Right cardiac atrium (tissue), 5 donors: Measurements from ENCODE around the gene FAAP20. TPM values are rescaled to one million over a fixed set of nuclear protein-coding genes. Genes with fewer than 3 reads are reported as not detected.

Source experiments
- ATAC-seq, 2 donors: fragments of 200-7000 bp; cut with Tn5 transposase; one replicate each; pipeline versions ENCODE4 v1.8.0 to v1.9.1; 2020; ENCODE audit warnings: moderate library complexity in 2 of 2, mild to moderate bottlenecking in 1 of 2
- DNase-seq, 3 donors: peaks; one replicate each; pipeline ENCODE4 v3.0.0-alpha.2; 2020
- H3K27ac ChIP-seq: one replicate; pipeline ENCODE4 v1.5.1; 2013; ENCODE audit warnings: mild to moderate bottlenecking, low read length, control low read depth, moderate library complexity
- H3K27me3 ChIP-seq: one replicate; pipeline ENCODE4 v1.6.1; 2013; ENCODE audit not compliant: control insufficient read depth, insufficient read depth
- H3K4me1 ChIP-seq: one replicate; pipeline ENCODE4 v1.6.1; 2013; ENCODE audit warnings: low read length; ENCODE audit not compliant: control insufficient read depth, insufficient read depth
- H3K4me3 ChIP-seq: one replicate; pipeline ENCODE4 v1.5.1; 2013; ENCODE audit warnings: low read length, control low read depth
- H3K9me3 ChIP-seq: one replicate; pipeline ENCODE4 v1.6.1; 2013; ENCODE audit warnings: low read length; ENCODE audit not compliant: control insufficient read depth
- WGBS: extraction: QIAGEN DNeasy Blood & Tissue Kit; methylation state at CpG from one replicate; pipeline ENCODE4 v1.1.7; 2013; 5-methylcytosine and 5-hydroxymethylcytosine counted together
- intact Hi-C, 4 donors: fragments of 100-400 bp; cut with DNase I; formaldehyde crosslinking; loops; one replicate each; pipeline versions ENCODE4 v1.11.0 to v1.14.0; 2022 to 2023
- polyA plus RNA-seq: library from polyadenylated mRNA; stranded (reverse); fragments of 200-250 nt; gene quantifications from one replicate; pipeline ENCODE4 v1.2.3, GENCODE V29; 2013
- total RNA-seq, 4 donors: library from RNA; stranded (reverse); fragmentation: NEBNext Ultra II Directional; extraction: Animal tissue kit (Norgen Biotek cat#: 25700); gene quantifications; one replicate each; pipeline ENCODE4 v1.2.1, GENCODE V29; 2021
- donor health status: healthy with polysubstance abuse.
- donor health status: DM: no; HTN: yes; CAD: no.
- donor health status: DM: no; HTN: no; CAD: no.
- donor health status: DM: no; HTN: yes; CAD: no; lungs with severe emphysema.
- donor health status: DM: yes; HTN: yes; CAD: no.

The FAAP20 gene
- total and polyA plus RNA-seq, 5 donors: 35.5 to 56.3 (median 38.2) TPM

DNA sequence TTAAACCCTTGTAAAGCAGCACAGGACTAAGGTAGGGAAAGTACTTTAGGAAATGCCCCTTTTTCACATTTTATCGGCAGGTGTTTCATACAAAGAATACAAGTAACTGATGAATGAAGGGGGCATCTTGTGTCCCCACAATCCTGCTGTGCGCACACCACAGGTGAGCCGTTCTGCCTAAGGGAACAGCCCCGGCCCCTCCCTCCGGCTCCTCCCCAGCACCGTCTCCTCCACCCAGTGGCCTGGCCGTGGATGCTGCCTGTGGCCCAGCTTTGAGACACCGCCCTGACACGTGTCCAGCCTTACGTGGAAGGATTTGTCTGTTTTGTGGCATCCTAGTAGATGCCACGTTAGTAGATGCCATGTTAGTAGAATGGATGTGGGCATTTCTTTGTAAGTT lies 12.8 kb downstream of the FAAP20 start:
- intact Hi-C loops: no loop called here
- Histone ChIP-seq H3K9me3 (no peaks in the 10 kb centered on the region), H3K4me3 (no peak overlapping the region), H3K27me3 (no peaks in the 10 kb centered on the region), H3K4me1 (no peaks in the 10 kb centered on the region), H3K27ac (no peak overlapping the region)
- 90% methylated on average over 11 of the region's 11 CpGs for WGBS
- ATAC-seq (no peak), DNase-seq (peak in 1 of 3 donors; percentile 44)

DNA sequence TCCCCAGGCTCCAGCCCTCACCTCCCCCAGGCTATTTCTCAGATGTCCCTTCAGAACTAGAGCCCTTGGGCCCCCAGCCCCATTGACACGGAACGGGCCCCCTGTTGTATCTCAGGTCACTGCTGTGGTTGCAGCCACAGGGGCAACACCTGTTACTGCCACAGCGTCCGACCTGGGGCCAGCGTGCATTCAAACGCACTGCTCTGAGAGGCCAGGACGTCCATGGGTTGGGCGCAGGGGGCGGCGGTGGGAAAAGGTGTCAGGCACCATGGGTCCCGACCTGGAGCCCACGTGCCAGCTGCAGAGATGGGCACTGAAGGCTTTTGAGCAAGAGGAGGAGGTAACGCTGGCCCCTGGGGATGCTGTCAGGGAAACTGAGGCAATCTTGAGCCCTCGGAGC lies 13.3 kb downstream of the FAAP20 start:
- intact Hi-C loops: no loop called here
- Histone ChIP-seq H3K4me1 (no peaks in the 10 kb centered on the region), H3K9me3 (no peaks in the 10 kb centered on the region), H3K27ac (no peak overlapping the region), H3K4me3 (no peak overlapping the region), H3K27me3 (no peaks in the 10 kb centered on the region)
- ATAC-seq (no peak), DNase-seq (peak in 1 of 3 donors; percentile 54)
- WGBS: 92% methylated on average over 14 of the region's 14 CpGs

DNA sequence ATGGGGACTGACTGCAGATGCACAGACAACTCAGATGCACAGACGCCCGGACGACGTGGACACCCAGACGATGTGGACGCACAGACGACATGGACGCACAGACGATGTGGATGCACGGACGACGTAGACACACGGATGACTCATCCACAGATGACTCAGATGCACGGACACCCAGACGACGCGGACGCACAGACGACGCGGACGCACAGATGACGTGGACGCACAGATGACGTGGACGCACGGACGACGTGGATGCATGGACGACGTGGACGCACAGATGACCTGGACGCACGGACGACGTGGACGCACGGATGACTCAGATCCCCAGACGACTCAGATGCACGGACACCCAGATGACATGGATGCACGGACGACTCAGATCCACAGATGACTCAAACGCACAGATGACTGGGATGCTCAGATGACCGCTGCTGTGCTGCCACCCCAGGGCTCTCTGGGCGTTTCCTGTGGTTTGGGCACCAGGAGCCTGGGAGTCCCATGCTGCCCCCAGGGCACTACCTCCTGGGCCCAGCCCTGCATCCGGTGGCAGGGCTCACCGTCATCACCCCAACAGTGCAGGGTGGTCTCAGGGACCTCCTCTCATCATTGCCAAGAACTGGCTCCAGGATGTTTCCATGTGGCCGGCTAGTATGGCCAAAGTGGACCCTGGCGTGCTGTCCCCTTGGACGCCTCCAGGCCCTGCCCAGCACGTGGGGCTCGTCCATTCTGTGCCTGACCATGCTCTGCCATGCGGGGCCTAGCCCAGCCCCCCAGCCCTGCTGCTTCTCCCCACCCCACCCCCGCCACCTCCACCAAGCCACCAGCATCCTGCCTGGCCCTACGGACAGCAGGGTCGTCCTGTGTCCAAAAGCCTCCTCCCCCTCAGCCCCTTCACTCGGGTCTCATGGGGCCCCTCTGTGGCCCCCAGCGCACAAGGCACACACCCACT lies 14.0 kb downstream of the FAAP20 start:
- ATAC-seq (no peak), DNase-seq (peak in 2 of 3 donors; percentile 50 to 60)
- no peaks in the 10 kb centered on the region for H3K9me3 ChIP-seq
- no peaks in the 10 kb centered on the region for H3K4me1 ChIP-seq
- no peak overlapping the region for H3K4me3 ChIP-seq
- intact Hi-C loops: no loop called here
- no peaks in the 10 kb centered on the region for H3K27me3 ChIP-seq
- H3K27ac ChIP-seq: no peak overlapping the region
- WGBS: 91% methylated on average over 58 of the region's 58 CpGs

DNA sequence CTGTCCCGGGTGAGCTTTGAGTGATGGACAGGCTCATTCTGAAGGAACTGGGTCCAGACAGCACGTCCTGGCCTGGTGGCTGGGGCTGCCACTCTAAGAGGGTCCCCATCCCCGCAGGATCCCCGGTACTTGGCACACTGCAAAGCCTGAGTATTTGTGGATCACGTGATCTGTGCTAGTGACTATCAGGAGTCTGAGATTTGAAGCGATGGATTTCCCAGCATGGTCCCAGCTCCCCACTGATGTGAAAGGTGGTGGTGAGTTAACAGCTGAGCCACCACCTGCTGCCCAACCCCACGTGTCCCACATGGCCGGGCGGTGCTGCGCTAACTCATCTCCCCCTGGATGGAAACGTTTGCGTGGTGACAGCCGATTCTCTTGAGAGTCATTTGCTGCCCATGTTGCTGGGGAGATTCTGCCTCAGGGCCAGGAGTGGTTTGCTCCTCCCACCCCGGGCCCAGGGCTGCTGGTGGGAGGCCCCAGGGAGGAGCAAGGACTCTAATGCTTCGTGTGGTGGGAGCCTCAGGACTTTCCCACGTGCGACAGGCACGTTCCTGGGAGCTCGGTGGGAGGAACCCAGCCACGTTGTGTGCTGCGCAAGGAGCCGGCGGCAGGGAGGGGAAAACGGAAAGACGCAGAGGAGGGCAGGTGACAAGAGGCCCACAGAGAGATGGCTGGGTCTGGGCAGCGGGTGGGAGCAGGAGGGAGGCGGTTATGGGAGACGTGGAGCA lies 15.1 kb downstream of the FAAP20 start:
- Histone ChIP-seq H3K9me3 (no peaks in the 10 kb centered on the region), H3K4me3 (no peak overlapping the region), H3K4me1 (no peaks in the 10 kb centered on the region), H3K27ac (no peak overlapping the region), H3K27me3 (no peaks in the 10 kb centered on the region)
- intact Hi-C loops: loop anchor here in 1 of 4 donors (10.0 kb wide), 1 partner anchor 235 kb away; no protein-coding TSS in a partner anchor
- 65% methylated on average over 28 of the region's 28 CpGs for WGBS
- ATAC-seq (no peak), DNase-seq (peak in 2 of 3 donors; percentile 26 to 53)

DNA sequence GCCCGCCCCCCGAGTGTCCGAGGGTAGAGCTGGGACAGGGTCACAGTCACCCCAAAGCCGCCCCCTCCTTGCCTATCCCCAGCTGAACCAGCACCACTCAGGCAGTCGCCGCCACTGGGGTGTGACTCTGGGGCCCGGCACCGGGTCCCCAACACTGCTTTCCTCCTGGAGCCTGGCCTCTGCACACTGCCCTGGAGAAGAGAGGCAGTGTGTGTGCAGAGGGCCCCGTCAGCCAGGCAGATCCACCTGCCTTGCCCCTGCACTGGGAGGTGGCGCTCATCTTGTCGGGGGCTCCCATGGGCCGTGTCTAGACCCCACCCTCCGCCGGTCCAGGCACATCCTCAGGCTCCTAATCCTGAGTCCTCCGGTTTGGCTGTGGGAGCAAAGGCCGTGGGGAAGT lies 15.7 kb downstream of the FAAP20 start:
- intact Hi-C loops: loop anchor here in 1 of 4 donors (10.0 kb wide), 1 partner anchor 234 kb away; no protein-coding TSS in a partner anchor
- DNase-seq: peak in 2 of 3 donors; percentile 32 to 43
- no peak for ATAC-seq
- no peaks in the 10 kb centered on the region for H3K4me1 ChIP-seq
- no peak overlapping the region for H3K4me3 ChIP-seq
- no peaks in the 10 kb centered on the region for H3K27me3 ChIP-seq
- WGBS: 86% methylated on average over 16 of the region's 16 CpGs
- H3K9me3 ChIP-seq: no peaks in the 10 kb centered on the region
- no peak overlapping the region for H3K27ac ChIP-seq

DNA sequence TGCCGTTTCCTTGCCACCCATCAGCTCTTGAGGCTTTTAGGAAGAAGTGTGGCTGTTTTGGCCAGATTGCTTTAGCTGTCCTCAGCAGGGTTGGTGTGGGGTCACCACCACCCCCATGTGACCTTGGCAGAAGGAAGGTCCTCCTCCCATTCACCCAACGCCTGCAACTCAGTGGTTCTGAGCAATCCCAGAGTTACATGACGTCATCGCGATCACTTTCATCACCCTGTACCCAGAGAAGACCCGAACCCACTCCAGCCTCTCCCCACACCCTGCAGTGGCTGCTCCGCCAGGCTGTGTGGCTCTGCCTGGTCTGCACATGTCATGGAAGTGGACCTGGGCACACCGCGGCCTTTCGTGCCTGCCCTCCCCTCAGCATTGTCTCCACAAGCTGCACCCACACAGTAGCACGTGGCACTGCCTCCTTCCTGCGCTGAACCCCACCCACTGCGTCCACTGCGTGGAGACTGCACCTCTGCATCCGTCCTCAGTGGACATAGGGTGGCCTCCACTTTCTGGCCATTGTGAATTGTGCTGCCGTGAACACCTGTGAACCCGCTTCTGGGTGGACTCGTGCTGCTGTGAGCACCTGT lies 16.5 kb downstream of the FAAP20 start:
- WGBS: 89% methylated on average over 18 of the region's 18 CpGs

DNA sequence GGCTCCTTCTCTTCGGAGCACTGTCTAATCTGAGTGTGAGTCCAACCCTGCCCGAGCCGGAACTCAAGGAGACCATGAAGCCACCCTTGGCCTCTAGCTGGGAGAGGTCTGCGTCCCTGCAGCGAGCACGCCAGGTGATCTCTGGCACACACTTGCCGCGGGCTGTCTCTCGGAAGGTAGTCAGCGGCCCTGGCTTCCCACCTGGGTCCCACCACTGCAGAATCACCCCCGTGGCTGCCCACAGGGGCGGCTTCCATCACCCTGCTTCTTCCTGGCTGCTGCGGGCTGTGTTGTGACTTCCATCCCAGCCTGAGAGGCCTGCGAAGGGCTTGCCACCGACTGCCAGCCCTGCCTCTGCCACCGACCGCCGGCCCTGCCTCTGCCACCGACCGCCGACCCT lies 17.0 kb downstream of the FAAP20 start:
- no peaks in the 10 kb centered on the region for H3K27me3 ChIP-seq
- no peaks in the 10 kb centered on the region for H3K9me3 ChIP-seq
- WGBS: 95% methylated on average over 21 of the region's 21 CpGs
- H3K27ac ChIP-seq: no peak overlapping the region
- intact Hi-C loops: loop anchor here in 1 of 4 donors (10.0 kb wide), 1 partner anchor 233 kb away; no protein-coding TSS in a partner anchor
- peak in 2 of 3 donors; percentile 39 to 46 for DNase-seq
- no peaks in the 10 kb centered on the region for H3K4me1 ChIP-seq
- H3K4me3 ChIP-seq: no peak overlapping the region
- no peak for ATAC-seq

More for the DNA sequence above, 16.5 kb downstream of the FAAP20 start:
- Histone ChIP-seq H3K4me3 (no peak overlapping the region), H3K27me3 (no peaks in the 10 kb centered on the region), H3K4me1 (no peaks in the 10 kb centered on the region), H3K27ac (no peak overlapping the region), H3K9me3 (no peaks in the 10 kb centered on the region)
- ATAC-seq: no peak
- intact Hi-C loops: loop anchor here in 1 of 4 donors (10.0 kb wide), 1 partner anchor 233 kb away; no protein-coding TSS in a partner anchor
- peak in 1 of 3 donors; percentile 32 for DNase-seq

DNA sequence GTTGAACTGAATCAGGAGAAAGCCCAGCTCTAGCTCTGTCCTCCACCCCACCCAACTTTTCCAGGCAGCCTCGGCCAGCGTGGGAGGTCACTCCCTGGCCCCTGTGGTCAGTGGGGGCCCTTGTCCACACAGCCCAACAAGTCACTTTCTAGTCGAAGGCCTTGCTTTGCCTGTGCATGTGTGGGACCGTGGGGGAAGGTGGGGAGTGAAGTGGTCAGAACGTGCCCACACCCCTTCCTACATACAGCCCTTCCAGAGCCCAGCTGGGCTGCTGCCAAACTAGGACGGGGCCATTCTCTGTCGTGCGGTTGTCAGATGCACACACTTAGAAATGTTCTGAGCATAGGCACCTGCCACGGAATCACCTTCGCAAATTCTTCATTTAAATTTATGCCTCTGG lies 18.0 kb downstream of the FAAP20 start:
- Histone ChIP-seq H3K4me1 (no peaks in the 10 kb centered on the region), H3K4me3 (no peak overlapping the region), H3K27me3 (no peaks in the 10 kb centered on the region), H3K27ac (no peak overlapping the region), H3K9me3 (no peaks in the 10 kb centered on the region)
- WGBS: 65% methylated on average over 10 of the region's 10 CpGs
- DNase-seq: peak in 2 of 3 donors; percentile 37 to 44
- intact Hi-C loops: loop anchor here in 1 of 4 donors (10.0 kb wide), 1 partner anchor 232 kb away; no protein-coding TSS in a partner anchor
- no peak for ATAC-seq

DNA sequence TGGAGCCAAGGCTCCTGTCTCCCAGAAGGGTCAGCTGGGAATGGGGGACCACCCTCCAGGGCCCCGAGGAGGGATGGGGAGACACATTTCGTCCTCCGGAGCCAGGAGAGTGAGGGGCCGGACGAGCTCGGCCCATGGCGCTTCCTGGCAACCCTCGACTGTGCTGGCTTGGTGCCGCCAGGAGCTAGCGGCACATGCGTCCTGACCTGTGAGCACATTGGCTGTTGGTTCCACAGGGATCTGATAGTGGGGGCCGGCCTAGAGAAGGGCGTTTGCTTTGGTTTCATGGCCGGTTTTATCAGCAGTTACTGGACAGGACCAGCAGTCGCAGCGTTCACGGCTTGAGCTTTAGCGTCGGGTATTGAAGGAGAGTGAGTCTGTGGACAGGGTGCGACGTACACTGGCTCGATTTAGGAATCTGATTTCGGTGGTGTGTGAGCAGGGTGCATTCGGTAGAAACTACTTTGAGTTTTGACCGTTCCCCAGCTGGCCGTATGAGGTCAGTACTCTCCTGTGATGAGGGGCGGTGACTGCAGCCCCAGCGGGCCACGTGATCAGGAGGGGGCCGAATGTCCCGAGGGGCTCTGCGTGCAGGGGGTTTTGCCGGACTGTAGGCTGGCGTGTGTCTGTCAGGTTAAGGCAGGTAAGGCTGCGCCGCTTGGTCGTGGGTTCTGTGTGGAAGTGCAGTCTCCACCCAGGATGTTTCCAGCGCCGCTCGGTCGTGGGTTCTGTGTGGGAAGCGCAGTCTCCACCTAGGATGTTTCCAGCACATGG lies 18.7 kb downstream of the FAAP20 start:
- no peak overlapping the region for H3K27ac ChIP-seq
- H3K9me3 ChIP-seq: no peaks in the 10 kb centered on the region
- H3K27me3 ChIP-seq: no peaks in the 10 kb centered on the region
- intact Hi-C loops: loop anchor here in 1 of 4 donors (10.0 kb wide), 1 partner anchor 231 kb away; no protein-coding TSS in a partner anchor
- DNase-seq (peak in 1 of 3 donors; percentile 55), ATAC-seq (no peak)
- H3K4me3 ChIP-seq: no peak overlapping the region
- 89% methylated on average over 42 of the region's 42 CpGs for WGBS
- no peaks in the 10 kb centered on the region for H3K4me1 ChIP-seq

DNA sequence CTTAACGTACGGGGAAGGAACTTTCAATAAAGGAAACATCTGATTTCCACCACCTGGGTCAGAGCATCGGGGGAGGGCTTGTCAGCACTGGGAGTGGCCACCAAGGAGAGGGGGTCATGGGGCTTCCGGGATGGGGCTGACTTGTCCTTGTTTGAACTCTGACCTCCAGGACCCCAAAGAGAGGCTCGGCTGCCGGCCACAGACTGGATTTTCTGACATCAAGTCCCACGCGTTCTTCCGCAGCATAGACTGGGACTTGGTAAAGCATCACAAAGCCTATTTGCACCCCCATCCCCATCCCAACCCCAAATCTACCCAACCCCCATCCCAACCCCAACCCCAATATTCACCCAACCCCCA lies 19.5 kb downstream of the FAAP20 start:
- Histone ChIP-seq H3K9me3 (no peaks in the 10 kb centered on the region), H3K27me3 (no peaks in the 10 kb centered on the region), H3K4me1 (no peaks in the 10 kb centered on the region), H3K4me3 (peak overlapping the region; percentile 36), H3K27ac (no peak overlapping the region)
- intact Hi-C loops: loop anchor here in 1 of 4 donors (10.0 kb wide), 1 partner anchor 230 kb away; no protein-coding TSS in a partner anchor
- ATAC-seq (no peak), DNase-seq (peak in 1 of 3 donors; percentile 48)
- 60% methylated on average over 9 of the region's 9 CpGs for WGBS
